Inflammatory macrophage treated with lipopolysaccharide for 4 hours (primary cell): ENCODE results near the gene ARPC3.
A peak's percentile ranks its signal among the peaks of the same experiment; 100 is the strongest.
"Not testable (repeated sequence)": the region's sequence is repeated elsewhere in the genome, so short reads cannot be mapped to it uniquely, and the experiment has no call there.

Source experiments
- DNase-seq: peaks from one replicate; pipeline ENCODE4 v3.0.0-alpha.2; 2020

ARPC3 gene

DNA sequence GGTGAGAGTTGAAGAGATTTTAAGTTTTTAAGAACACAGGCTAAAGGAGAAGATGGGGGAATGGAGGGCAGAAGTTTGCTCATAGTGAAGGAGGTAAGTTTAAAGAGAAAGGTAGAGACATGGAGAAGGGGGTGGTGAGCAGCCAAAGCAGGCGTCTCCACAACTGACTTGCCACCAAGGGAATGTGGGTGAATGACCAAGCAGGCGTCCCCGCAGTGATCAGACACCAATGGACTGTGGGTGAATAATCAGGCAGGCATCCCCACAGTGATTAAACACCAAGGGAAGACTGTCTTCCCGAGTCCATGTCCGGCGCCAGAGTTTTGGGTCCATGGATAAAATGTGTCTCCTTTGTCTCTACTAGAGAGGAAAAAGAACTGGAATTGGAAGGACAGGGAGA lies 40.1 kb downstream of the ARPC3 start:
- not testable (repeated sequence) for DNase-seq

DNA sequence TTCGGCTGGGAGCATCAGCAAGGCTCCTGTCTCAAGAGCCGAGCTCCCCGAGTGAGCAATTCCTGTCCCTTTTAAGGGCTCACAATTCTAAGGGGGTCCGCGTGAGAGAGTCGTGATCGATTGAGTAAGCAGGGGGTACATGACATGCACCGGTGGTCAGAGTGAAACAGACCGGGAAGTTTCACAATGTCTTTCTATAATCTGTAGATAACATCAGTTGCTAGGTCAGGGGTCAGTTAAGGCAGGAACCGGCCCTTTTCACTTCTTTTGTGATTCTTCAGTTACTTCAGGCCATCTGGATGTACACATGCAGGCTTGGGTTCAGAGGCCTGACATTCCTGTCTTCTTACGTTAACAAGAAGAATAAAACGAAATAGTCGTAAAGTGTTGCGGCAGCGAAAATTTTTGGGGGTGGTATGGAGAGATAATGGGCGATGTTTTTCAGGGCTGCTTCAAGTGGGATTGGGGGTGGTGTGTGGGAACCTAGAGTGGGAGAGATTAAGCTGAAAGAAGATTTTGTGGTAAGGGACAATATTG lies 44.9 kb downstream of the ARPC3 start:
- not testable (repeated sequence) for DNase-seq

DNA sequence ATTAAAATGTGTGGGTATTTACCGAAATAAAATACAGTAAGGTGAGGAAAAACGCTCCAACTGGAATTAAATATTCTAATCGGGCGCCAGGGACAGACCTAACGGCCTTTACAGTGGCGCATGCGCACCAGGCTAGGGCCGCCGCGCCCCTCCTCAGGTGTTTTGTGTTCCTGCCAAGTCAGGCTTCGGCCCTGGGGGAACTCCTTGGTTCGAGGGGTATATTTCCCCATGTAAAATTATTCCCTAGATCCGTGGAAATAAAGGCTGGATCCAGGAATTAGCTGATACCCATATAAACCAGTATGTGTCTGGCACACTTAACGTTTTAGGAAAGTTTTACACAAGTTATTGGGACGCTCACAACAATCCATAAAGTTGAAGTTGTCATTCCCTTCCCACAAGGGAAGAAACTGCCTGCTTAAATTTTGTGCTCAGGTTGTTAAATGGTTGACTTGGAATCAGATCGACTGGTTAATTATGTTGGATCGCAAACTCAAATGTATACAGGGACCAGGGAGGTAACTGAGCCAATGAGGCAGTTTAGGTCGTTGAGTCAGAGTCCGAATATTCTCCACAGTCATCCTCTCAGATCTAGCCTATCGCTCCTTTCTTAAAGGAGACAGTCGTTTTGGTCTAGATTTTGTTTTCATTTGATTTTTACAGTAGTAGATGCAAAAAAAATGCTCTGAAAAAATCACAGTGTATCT lies 46.0 kb downstream of the ARPC3 start:
- peak; percentile 74 for DNase-seq

DNA sequence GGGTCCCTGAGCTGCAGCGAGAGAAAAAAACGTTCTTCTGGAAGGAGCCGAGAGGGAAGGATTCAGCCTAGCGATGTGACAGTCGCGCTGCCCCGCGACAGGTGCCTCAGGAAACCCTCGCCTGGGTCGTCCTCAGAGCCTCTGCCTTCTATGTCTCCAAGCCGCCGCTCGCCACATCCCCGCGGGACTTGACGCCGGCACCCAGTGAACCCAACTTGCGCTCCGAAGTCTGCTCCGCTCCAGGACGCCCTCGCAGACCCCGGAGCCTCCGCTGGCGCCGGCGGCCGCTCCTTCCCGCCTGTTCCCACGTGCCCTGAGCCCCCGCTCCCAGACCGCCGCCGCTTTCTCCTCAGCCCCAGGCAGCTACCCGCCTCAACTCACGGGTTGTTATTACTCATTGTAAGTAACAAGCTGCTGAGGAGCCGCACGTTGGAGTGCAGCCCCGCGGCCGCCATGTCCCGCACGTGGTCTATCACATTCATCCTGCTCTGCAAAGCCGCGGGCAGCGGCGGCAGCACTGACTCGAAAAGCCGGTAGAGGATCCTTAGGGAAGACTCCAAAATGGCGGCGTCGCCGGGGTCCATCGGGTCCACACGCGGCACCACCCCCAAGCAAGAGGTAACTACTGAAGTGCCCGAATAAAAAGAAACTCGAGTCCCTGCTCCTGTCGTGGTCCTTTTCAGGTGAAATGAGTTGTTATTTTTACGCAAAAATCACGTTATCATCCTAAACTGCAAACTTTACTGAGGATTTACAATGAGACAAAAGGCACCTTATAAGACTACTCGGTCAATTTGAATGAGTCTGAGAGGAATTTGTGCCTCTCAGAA lies 46.8 kb downstream of the ARPC3 start, which contains the start of gene ANAPC7:
Gene ANAPC7 (minus strand): TSS at position 563 of the 830 bp plus-strand sequence. CDS start 81 bp downstream, at position 482.
- DNase-seq = peak; percentile 94
